ENCODE data around the gene NSA2.

NSA2 gene

GRCh38 chr5:74801941-74802340, 34.9 kb downstream of the NSA2 start:
- TF ChIP-seq CTCF (conservative IDR thresholded peaks at IDR 0.05; ENCODE audit: low read length): no peak
- no peak overlapping the region for H3K4me3 ChIP-seq (ENCODE audit: low read length)
- DNase-seq (ENCODE audit: low read depth): no peak

- DNase-seq (ENCODE audit: low read depth): no peak
- no peak overlapping the region for H3K4me3 ChIP-seq (ENCODE audit: low read length)
- TF ChIP-seq CTCF (conservative IDR thresholded peaks at IDR 0.05; ENCODE audit: low read length): no peak
Measured at GRCh38 chr5:74810915-74811314, 43.9 kb downstream of the NSA2 start.

- TF ChIP-seq CTCF (conservative IDR thresholded peaks at IDR 0.05; ENCODE audit: low read length): no peak
- no peak overlapping the region for H3K4me3 ChIP-seq (ENCODE audit: low read length)
- no peak for DNase-seq (ENCODE audit: low read depth)
Measured at GRCh38 chr5:74816875-74817274, 49.8 kb downstream of the NSA2 start.

GRCh38 chr5:74822288-74822687, 55.2 kb downstream of the NSA2 start:
- TF ChIP-seq CTCF (conservative IDR thresholded peaks at IDR 0.05; ENCODE audit: low read length): no peak
- DNase-seq (ENCODE audit: low read depth): no peak
- H3K4me3 ChIP-seq (ENCODE audit: low read length): no peak overlapping the region

- no peak overlapping the region for H3K4me3 ChIP-seq (ENCODE audit: low read length)
- no peak for TF ChIP-seq CTCF (conservative IDR thresholded peaks at IDR 0.05; ENCODE audit: low read length)
- no peak for DNase-seq (ENCODE audit: low read depth)
Measured at GRCh38 chr5:74829413-74829812, 62.4 kb downstream of the NSA2 start.
